GM10266 (cell line): ENCODE data around the gene DND1.
"Not testable (repeated sequence)": the region's sequence is repeated elsewhere in the genome, so short reads cannot be mapped to it uniquely, and the experiment has no call there.

ENCODE experiments used
- DNase-seq: peaks from one replicate; pipeline ENCODE4 v3.0.0; 2012; ENCODE audit errors: extremely low spot score
- TF ChIP-seq, protein P1 (sequence below): IDR thresholded peaks from 2 replicates; pipeline ENCODE4 v1.5.1; 2012; ENCODE audit warnings: mild to moderate bottlenecking, low read depth; ENCODE audit not compliant: control insufficient read depth, insufficient read depth; ENCODE audit errors: missing control alignments

Gene DND1

GRCh38 chr5:140664359-140665119 lies 8.8 kb downstream of the DND1 start, which contains the start of gene WDR55:
Gene WDR55 (plus strand): TSS chr5:140664904. CDS start chr5:140664913, 9 bp downstream.
- TF ChIP-seq, protein P1, sequence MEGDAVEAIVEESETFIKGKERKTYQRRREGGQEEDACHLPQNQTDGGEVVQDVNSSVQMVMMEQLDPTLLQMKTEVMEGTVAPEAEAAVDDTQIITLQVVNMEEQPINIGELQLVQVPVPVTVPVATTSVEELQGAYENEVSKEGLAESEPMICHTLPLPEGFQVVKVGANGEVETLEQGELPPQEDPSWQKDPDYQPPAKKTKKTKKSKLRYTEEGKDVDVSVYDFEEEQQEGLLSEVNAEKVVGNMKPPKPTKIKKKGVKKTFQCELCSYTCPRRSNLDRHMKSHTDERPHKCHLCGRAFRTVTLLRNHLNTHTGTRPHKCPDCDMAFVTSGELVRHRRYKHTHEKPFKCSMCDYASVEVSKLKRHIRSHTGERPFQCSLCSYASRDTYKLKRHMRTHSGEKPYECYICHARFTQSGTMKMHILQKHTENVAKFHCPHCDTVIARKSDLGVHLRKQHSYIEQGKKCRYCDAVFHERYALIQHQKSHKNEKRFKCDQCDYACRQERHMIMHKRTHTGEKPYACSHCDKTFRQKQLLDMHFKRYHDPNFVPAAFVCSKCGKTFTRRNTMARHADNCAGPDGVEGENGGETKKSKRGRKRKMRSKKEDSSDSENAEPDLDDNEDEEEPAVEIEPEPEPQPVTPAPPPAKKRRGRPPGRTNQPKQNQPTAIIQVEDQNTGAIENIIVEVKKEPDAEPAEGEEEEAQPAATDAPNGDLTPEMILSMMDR, result no peak
- DNase-seq, result peak; percentile 91

DNA sequence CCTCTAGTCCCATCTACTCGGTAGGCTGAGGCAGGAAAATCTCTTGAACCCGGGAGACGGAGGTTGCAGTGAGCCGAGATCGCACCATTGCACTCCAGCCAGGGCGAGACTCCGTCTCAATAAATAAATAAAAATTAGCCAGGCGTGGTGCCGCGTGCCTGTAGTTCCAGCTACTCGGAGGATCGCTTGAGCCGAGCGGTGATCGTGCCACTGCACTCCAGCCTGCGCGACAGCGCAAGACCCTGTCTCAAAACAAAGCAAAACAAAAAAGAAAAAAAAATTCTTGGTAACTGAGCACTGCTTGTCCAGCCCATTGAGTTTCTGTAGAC lies 9.4 kb downstream of the DND1 start:
- no peak for DNase-seq
- TF ChIP-seq, protein P1, result no peak

- DNase-seq, result not testable (repeated sequence)
Measured at GRCh38 chr5:140660371-140660770, 13.0 kb downstream of the DND1 start.

GRCh38 chr5:140658870-140659269 lies 14.5 kb downstream of the DND1 start:
- no peak for DNase-seq
- TF ChIP-seq, protein P1, result no peak

DNA sequence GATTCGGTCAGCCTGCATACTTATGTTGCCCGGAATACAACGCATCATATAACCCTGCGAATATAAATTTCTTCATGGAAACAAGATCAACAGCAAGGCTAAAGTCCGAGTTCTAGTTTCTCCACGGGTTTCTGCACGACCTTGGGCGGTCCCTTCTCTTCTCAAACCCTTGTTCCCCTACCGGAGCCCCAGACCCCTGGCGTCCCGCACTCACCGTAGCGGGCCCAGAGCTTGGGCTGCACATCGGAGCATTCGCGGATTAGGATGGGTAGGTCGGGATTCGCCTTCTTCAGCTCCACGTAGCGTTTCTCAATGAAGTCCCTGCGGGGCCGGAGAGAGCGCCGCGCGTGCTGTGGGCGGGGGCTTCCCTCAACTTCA lies 26.3 kb downstream of the DND1 start:
- peak; percentile 35 for DNase-seq
- TF ChIP-seq, protein P1, result no peak

GRCh38 chr5:140642718-140643117 lies 30.7 kb downstream of the DND1 start:
- DNase-seq, result no peak
- TF ChIP-seq, protein P1, result no peak

DNA sequence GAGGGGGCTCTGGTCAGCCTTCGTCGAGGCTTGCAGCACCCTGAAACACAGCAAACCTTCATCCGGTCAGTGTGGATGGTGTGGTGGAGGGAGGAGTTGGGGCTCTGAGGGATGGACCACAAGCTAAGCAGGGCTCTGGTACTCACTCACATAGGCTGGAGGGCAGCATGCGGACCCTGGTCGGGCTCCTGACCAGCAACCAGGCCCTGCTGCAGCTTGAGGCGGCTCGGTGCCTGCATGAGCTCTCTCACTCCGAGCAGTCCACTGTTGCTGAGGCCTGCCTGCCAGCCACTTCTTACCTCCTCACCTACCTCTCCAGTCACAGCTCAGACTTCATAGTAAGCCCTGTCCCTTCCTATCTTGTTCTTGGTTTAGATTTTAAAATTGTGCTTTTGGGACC lies 31.7 kb downstream of the DND1 start:
- DNase-seq, result no peak
- TF ChIP-seq, protein P1, result no peak

DNA sequence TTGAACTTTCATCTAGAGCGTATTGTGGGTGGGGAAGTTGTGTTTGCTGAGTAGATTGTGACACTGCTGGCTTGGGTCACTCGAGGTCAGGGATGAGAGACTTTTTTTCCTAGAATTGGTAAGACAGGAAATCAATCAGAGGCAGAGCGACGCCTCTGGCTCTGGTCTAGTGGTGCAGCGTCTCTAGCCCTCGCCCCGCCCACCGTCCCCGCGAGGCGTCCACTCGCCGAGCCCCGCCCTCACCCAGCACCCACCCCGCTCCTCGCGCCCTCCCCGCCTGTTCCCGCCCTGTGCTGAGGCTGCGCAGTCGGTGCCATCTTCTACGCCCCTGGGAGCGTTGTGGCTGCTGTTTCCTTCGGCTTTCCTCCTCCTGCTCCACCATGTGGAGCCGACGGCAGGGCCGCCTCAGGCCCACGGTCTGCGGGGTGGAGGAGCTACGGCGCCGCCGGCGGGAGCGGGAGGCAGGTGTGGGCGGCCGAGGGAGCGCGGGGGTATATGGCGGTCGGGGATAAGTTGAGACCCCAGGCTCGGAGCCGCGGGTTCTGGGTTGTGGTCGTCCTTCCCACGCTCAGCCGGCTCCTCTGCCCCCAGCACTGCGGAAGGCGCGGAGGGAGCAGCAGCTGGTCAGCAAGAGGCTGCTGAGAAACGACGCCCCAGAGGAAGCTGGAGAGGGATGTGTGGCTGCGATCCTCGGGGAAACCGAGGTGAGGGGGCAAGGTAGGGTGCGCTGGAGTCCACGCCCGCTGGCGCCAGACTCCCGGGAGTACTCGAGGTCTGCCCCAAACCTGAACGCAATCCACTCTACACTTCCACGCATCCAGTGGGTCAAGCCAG lies 34.0 kb downstream of the DND1 start, which contains the start of gene TMCO6:
TMCO6 (plus strand) TSS at position 304 of the 834 bp plus-strand sequence; CDS start at position 381, 77 bp downstream.
- TF ChIP-seq, protein P1, result peak; percentile 62

DNA sequence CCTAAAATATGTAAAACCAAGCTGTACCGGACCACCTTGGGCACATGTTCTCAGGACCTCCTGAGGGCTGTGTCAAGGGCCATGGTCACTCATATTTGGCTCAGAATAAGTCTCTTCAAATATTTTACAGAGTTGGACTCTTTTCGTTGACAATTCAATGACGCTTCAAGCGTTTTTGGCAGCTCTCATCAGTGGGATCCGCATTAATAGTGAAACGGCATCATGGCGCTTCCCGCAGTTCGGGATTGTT lies 34.6 kb downstream of the DND1 start:
- not testable (repeated sequence) for DNase-seq

More for the DNA sequence above, 34.0 kb downstream of the DND1 start, which contains the start of gene TMCO6:
- DNase-seq, result peak; percentile 98
